Uterus (tissue), 4 donors: ENCODE results near the gene PRAF2. TPM values are rescaled to one million over a fixed set of nuclear protein-coding genes. Genes with fewer than 3 reads are reported as not detected.

ENCODE experiments used
- DNase-seq, 2 donors: peaks; one replicate each; pipeline ENCODE4 v3.0.0-alpha.2; 2019 to 2020
- H3K27ac ChIP-seq, 2 donors: fragments of 200-600 bp; sonication (generic); 1 replicate in 1 of 2; 2 replicates in 1 of 2; pipeline ENCODE4 v1.5.1; 2016 to 2018
- H3K27me3 ChIP-seq, 2 donors: fragments of 200-600 bp; sonication (generic); one replicate each; pipeline ENCODE4 v1.5.1; 2018 to 2019; ENCODE audit warnings: control low read depth in 1 of 2
- H3K36me3 ChIP-seq, 2 donors: fragments of 200-600 bp; sonication (generic); one replicate each; pipeline ENCODE4 v1.5.1; 2019; ENCODE audit warnings: control low read depth in 1 of 2
- H3K4me1 ChIP-seq, 2 donors: fragments of 200-600 bp; sonication (generic); one replicate each; pipeline ENCODE4 v1.5.1; 2018 to 2019; ENCODE audit warnings: control low read depth in 1 of 2
- H3K4me3 ChIP-seq, 2 donors: fragments of 200-600 bp; sonication (generic); 1 replicate in 1 of 2; 2 replicates in 1 of 2; pipeline ENCODE4 v1.5.1; 2018 to 2019; ENCODE audit warnings: mild to moderate bottlenecking in 1 of 2
- H3K9me3 ChIP-seq, 2 donors: fragments of 200-600 bp; sonication (generic); one replicate each; pipeline ENCODE4 v1.5.1; 2019; ENCODE audit warnings: control low read depth in 1 of 2
- POLR2A ChIP-seq, 2 donors: fragments of 450-650 bp; IDR thresholded peaks; one replicate each; pipeline ENCODE4 v1.6.1; 2016; ENCODE audit warnings: antibody characterized with exemption in 2 of 2, mild to moderate bottlenecking in 1 of 2, moderate library complexity in 1 of 2
- intact Hi-C: fragments of 100-400 bp; cut with DNase I; formaldehyde crosslinking; loops from one replicate; pipeline ENCODE4 v1.15.1; 2023; ENCODE audit warnings: low total_unique reads
- total RNA-seq, 4 donors: library from RNA; depleted of rRNA in 3 of 4; stranded (reverse); fragments of >200 nt in 3 of 4; gene quantifications; one replicate each; pipeline versions ENCODE4 v1.1.0 to v1.2.4, GENCODE V29; 2014 to 2023
- TF ChIP-seq, protein P1 (sequence below), 4 experiments: fragments of 200-600 bp in 2 of 4; fragments of 450-650 bp in 2 of 4; sonication (generic) in 2 of 4; IDR thresholded peaks; one replicate each; pipeline ENCODE4 v1.5.1; 2016 to 2019; ENCODE audit warnings: antibody characterized with exemption in 4 of 4, mild to moderate bottlenecking in 2 of 4, moderate library complexity in 1 of 4
- donor health status: DM: yes; HTN: yes; CAD: no.

The PRAF2 gene
- total RNA-seq, 4 donors from 2014 or later: 0.77 to 45.2 (median 23.8) TPM

DNA sequence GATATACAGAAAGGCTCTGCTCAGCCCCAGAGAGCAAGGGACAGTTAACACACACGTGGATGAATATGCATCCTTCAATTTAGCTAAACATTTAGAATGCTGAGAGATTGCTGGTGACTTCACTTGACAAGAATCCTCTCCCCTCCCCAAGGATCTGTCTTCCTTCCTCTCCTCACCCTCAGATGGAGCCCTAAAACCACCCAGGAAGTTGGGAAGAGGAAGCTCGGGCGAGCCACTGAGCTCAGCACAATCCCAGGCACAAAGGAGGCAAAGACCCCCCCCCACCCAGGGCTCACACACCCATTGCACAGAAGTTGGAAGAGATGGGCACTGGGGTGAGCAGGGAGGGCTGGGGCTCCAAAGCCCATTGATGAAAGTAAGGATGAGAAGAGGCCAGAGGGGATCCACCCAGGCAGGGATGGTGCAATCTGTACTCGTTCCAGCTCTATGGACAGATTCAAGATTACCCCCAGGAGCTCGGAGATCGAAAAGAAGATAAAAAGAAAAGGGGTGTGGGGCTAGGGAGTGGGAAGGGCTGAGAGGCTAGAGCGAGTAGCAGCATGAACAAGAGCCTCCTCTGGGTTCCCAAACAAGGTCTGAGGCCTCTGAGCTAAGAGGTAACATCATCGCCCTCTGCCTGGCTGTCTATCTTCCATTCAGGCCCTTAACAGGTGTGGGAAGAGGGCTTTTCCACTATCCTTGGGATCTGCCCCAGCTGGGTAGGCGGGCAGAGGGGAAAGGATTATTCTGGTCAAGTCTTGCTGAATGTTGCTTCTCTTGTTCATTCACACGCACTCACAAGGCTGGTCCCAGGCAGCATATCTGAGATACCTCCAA is 31.8 kb downstream of the PRAF2 start:
- H3K27me3 ChIP-seq: no peaks in the 10 kb centered on the region
- intact Hi-C loops: no loop called here
- peak overlapping the region; percentile 56 to 57 for H3K4me3 ChIP-seq
- no peak for DNase-seq
- no peaks in the 10 kb centered on the region for H3K36me3 ChIP-seq
- H3K9me3 ChIP-seq: no peaks in the 10 kb centered on the region
- H3K27ac ChIP-seq: peak overlapping the region; percentile 97 to 98
- no peak for TF ChIP-seq POLR2A (IDR thresholded peaks at IDR 0.05)
- TF ChIP-seq, protein P1, sequence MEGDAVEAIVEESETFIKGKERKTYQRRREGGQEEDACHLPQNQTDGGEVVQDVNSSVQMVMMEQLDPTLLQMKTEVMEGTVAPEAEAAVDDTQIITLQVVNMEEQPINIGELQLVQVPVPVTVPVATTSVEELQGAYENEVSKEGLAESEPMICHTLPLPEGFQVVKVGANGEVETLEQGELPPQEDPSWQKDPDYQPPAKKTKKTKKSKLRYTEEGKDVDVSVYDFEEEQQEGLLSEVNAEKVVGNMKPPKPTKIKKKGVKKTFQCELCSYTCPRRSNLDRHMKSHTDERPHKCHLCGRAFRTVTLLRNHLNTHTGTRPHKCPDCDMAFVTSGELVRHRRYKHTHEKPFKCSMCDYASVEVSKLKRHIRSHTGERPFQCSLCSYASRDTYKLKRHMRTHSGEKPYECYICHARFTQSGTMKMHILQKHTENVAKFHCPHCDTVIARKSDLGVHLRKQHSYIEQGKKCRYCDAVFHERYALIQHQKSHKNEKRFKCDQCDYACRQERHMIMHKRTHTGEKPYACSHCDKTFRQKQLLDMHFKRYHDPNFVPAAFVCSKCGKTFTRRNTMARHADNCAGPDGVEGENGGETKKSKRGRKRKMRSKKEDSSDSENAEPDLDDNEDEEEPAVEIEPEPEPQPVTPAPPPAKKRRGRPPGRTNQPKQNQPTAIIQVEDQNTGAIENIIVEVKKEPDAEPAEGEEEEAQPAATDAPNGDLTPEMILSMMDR (IDR thresholded peaks at IDR 0.05): no peak
- H3K4me1 ChIP-seq: peaks cover 0 to 4% of the 10 kb centered on the region in 2 donors

DNA sequence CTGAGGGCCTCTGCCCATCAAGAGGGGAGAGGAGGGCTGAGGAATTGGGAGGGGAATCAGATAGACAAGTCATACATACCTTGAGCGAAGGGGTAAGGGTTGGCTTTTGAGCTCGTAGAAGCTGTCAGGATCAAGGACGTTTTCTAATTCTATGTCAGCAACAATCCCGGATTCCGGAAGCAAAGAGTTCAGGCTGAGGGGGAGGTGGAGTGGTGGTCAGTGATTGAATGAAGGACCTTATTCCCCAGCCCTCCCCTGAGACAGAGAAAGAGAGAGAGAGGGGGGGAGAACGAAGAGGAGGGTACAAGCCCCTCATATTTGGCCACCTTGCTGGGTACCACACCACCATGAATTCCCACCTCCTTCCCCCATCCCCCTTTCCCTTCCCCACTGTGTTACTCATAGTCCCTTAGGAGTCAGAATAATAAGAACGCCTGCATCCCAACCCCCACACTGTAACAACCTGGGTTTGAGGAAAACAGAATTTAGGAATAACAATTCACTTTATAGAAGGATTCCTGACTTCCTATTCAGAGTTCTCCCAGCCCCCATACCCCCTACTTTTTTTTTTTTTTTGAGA is 33.3 kb downstream of the PRAF2 start:
- H3K27ac ChIP-seq: peak overlapping the region; percentile 97 to 98
- H3K27me3 ChIP-seq: no peaks in the 10 kb centered on the region
- H3K36me3 ChIP-seq: no peaks in the 10 kb centered on the region
- peak overlapping the region; percentile 6 to 57 for H3K4me3 ChIP-seq
- intact Hi-C loops: no loop called here
- TF ChIP-seq, protein P1 (IDR thresholded peaks at IDR 0.05): no peak
- TF ChIP-seq POLR2A (IDR thresholded peaks at IDR 0.05): no peak
- no peaks in the 10 kb centered on the region for H3K9me3 ChIP-seq
- H3K4me1 ChIP-seq: peaks cover 0 to 4% of the 10 kb centered on the region in 2 donors
- no peak for DNase-seq

DNA sequence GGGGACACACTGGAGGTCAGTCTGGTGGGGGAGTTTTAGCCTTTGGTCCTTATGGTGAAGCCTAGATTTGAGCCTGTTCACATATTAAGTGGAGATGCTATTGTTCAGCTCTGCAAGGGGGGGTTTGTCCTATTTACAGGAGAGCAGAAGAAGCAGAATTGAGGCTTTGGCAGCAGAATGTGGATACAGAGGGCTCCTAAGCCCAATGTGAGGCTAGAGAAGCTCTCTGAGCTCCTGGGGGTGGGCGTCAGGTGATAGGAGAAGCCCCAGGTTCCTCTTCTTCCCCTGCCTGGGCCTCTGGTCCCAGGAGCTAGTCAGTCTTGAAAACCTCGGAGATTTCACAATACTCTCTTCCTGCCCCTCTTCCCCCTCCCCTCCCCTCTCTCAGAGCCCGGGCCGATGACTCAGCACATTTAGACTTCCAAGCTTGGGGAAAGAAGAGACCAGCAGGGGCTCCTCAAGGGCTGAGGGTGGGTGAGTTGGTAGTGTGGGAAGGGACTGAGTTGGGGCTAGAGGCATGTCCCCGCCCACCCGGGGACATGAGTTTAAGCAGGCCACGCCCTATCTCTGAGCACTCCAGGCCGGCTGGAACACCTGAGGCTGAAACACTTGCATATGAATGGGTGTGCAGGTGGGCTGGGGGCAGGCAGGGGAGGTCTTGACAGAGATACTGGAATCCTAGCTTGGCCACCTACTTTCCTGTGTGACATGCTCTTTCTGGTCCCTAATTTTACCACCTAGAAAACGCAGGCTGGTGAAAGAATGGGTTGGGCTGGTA is 34.0 kb downstream of the PRAF2 start:
- TF ChIP-seq, protein P1 (IDR thresholded peaks at IDR 0.05): peak in 1 of 4 experiments; percentile 22
- TF ChIP-seq POLR2A (IDR thresholded peaks at IDR 0.05): peak in 1 of 2 donors; percentile 25
- intact Hi-C loops: no loop called here
- Histone ChIP-seq H3K9me3 (no peaks in the 10 kb centered on the region), H3K4me3 (peak overlapping the region; percentile 6 to 57), H3K27ac (peak overlapping the region; percentile 97 to 98), H3K4me1 (peaks cover 0 to 4% of the 10 kb centered on the region in 2 donors), H3K36me3 (no peaks in the 10 kb centered on the region), H3K27me3 (no peaks in the 10 kb centered on the region)
- peak; percentile 78 to 89 for DNase-seq

DNA sequence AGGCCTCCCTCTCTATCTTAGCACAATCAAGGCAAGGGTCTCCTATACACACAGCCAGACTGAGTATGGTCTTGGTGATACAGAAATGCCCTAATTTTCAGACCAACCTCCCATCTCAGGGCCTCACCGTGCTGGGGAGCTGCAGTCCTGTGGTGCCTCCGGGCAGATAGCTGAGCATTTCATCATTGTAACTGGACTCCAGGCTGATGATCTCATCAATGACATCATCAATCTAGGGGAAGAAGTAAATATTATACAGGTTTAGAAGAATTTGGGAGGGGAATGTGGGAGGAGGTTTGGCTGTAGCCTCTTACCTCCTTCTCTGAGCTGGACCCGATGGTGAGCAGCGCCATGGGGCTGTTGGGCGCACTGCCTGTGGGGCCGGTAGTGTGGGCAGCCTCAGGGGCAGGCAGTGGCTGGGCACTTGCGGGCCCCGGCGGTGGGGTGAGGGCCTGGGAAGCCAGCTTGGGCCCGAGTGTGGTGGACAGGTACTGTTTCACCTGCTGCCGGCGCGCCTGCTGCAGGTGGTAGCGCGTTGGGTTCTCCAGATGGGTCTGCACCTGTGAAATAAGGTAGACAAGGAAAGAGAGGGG is 35.8 kb downstream of the PRAF2 start:
- Histone ChIP-seq H3K36me3 (no peaks in the 10 kb centered on the region), H3K4me1 (no peaks in the 10 kb centered on the region), H3K27ac (peak overlapping the region; percentile 97 to 98), H3K27me3 (no peaks in the 10 kb centered on the region), H3K4me3 (no peak overlapping the region), H3K9me3 (no peaks in the 10 kb centered on the region)
- TF ChIP-seq POLR2A (IDR thresholded peaks at IDR 0.05): no peak
- intact Hi-C loops: no loop called here
- DNase-seq: no peak

DNA sequence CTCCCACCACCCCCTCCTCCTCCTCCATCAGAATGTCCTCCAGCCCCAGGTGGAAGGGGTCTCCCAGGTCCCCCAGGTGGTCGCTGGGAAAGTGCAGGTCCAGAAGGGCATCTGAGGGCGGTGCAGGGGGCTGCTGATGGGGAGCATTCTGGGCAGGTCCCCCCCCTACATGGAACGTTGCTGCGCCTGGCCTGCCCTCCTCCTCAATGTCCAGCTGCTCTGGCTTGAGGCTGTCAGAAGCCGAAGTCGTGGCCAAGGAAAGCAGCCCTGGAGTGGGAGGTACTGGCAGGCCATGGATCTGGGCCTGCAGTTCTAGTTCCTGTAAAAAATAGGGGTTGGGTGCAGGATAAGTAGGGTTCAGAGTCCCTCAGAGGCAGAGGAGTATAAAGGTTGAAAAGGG is 43.5 kb downstream of the PRAF2 start:
- DNase-seq: no peak
- Histone ChIP-seq H3K9me3 (no peaks in the 10 kb centered on the region), H3K4me3 (no peak overlapping the region), H3K4me1 (no peaks in the 10 kb centered on the region), H3K27me3 (no peaks in the 10 kb centered on the region), H3K27ac (no peak overlapping the region), H3K36me3 (no peaks in the 10 kb centered on the region)
- intact Hi-C loops: no loop called here
- TF ChIP-seq, protein P1 (IDR thresholded peaks at IDR 0.05): no peak
- TF ChIP-seq POLR2A (IDR thresholded peaks at IDR 0.05): no peak
